Ectodermal cell (in vitro differentiated cells): Measurements from ENCODE around the gene FOS.
A peak's percentile ranks its signal among the peaks of the same experiment; 100 is the strongest.

ENCODE experiments used
- H3K27ac ChIP-seq: 2 replicates; pipeline ENCODE4 v1.7.0; 2013; ENCODE audit warnings: mild to moderate bottlenecking, low read depth, low read length; ENCODE audit not compliant: insufficient read depth, poor library complexity, severe bottlenecking
- H3K27me3 ChIP-seq: 2 replicates; pipeline ENCODE4 v1.7.0; 2013; ENCODE audit warnings: mild to moderate bottlenecking, low read length; ENCODE audit not compliant: insufficient read depth, control insufficient read depth, poor library complexity, severe bottlenecking
- H3K36me3 ChIP-seq: one replicate; pipeline ENCODE4 v1.7.0; 2013; ENCODE audit warnings: low read length; ENCODE audit not compliant: control insufficient read depth, insufficient read depth
- H3K4me1 ChIP-seq: one replicate; pipeline ENCODE4 v1.7.0; 2013; ENCODE audit warnings: low read length; ENCODE audit not compliant: control insufficient read depth, insufficient read depth
- H3K4me3 ChIP-seq: 2 replicates; pipeline ENCODE4 v1.7.0; 2013; ENCODE audit warnings: low read depth, low read length, control low read depth; ENCODE audit not compliant: insufficient read depth
- H3K9me3 ChIP-seq: 2 replicates; pipeline ENCODE4 v1.7.0; 2013; ENCODE audit warnings: mild to moderate bottlenecking, low read length, moderate library complexity; ENCODE audit not compliant: control insufficient read depth
- WGBS, 2 experiments: methylation state at CpG; one replicate each; pipeline ENCODE4 v1.1.7; 2013; ENCODE audit warnings: missing lambda C conversion rate in 2 of 2; 5-methylcytosine and 5-hydroxymethylcytosine counted together

The FOS gene

GRCh38 chr14:75293920-75294648, 15.5 kb downstream of the FOS start:
- Histone ChIP-seq H3K9me3 (no peaks in the 10 kb centered on the region), H3K4me1 (peaks cover 7% of the 10 kb centered on the region), H3K27ac (peak overlapping the region; percentile 100), H3K36me3 (no peaks in the 10 kb centered on the region), H3K27me3 (no peaks in the 10 kb centered on the region), H3K4me3 (peak overlapping the region; percentile 61)
- WGBS, 2 experiments, result 0 to 1% methylated on average over 59 of the region's 59 CpGs

GRCh38 chr14:75294649-75295033, 16.0 kb downstream of the FOS start:
- no peaks in the 10 kb centered on the region for H3K9me3 ChIP-seq
- 1% methylated on average over 8 of the region's 9 CpGs for WGBS, 2 experiments
- H3K27ac ChIP-seq, result peak overlapping the region; percentile 83
- H3K27me3 ChIP-seq, result no peaks in the 10 kb centered on the region
- H3K36me3 ChIP-seq, result no peaks in the 10 kb centered on the region
- peaks cover 7% of the 10 kb centered on the region for H3K4me1 ChIP-seq
- H3K4me3 ChIP-seq, result peak overlapping the region; percentile 61

- WGBS, 2 experiments, result 1 to 2% methylated on average over 17 to 18 of the region's 18 CpGs
- H3K9me3 ChIP-seq, result no peaks in the 10 kb centered on the region
- peak overlapping the region; percentile 83 for H3K27ac ChIP-seq
- peak overlapping the region; percentile 61 for H3K4me3 ChIP-seq
- H3K36me3 ChIP-seq, result no peaks in the 10 kb centered on the region
- H3K4me1 ChIP-seq, result peaks cover 7% of the 10 kb centered on the region
- no peaks in the 10 kb centered on the region for H3K27me3 ChIP-seq
Measured at GRCh38 chr14:75295061-75295461, 16.4 kb downstream of the FOS start.

GRCh38 chr14:75295491-75296345, 17.1 kb downstream of the FOS start:
- H3K27ac ChIP-seq, result peak overlapping the region; percentile 11
- H3K27me3 ChIP-seq, result no peaks in the 10 kb centered on the region

GRCh38 chr14:75297411-75298040, 18.9 kb downstream of the FOS start:
- Histone ChIP-seq H3K4me1 (peaks cover 7% of the 10 kb centered on the region), H3K36me3 (no peaks in the 10 kb centered on the region), H3K9me3 (no peaks in the 10 kb centered on the region), H3K27me3 (no peaks in the 10 kb centered on the region), H3K27ac (no peak overlapping the region), H3K4me3 (no peak overlapping the region)
- 90 to 93% methylated on average over 10 of the region's 10 CpGs for WGBS, 2 experiments

More at GRCh38 chr14:75295491-75296345, 17.1 kb downstream of the FOS start:
- no peaks in the 10 kb centered on the region for H3K36me3 ChIP-seq
- no peaks in the 10 kb centered on the region for H3K9me3 ChIP-seq
- WGBS, 2 experiments, result 13 to 16% methylated on average over 19 of the region's 19 CpGs
- H3K4me1 ChIP-seq, result peaks cover 7% of the 10 kb centered on the region
- peak overlapping the region; percentile 61 for H3K4me3 ChIP-seq

GRCh38 chr14:75298187-75298965, 19.7 kb downstream of the FOS start:
- Histone ChIP-seq H3K9me3 (no peaks in the 10 kb centered on the region), H3K4me1 (peaks cover 7% of the 10 kb centered on the region), H3K4me3 (no peak overlapping the region), H3K27me3 (no peaks in the 10 kb centered on the region), H3K27ac (no peak overlapping the region), H3K36me3 (no peaks in the 10 kb centered on the region)
- 93 to 95% methylated on average over 9 of the region's 9 CpGs for WGBS, 2 experiments

GRCh38 chr14:75299059-75299458, 20.4 kb downstream of the FOS start:
- peaks cover 7% of the 10 kb centered on the region for H3K4me1 ChIP-seq

GRCh38 chr14:75299576-75299975, 20.9 kb downstream of the FOS start:
- H3K4me3 ChIP-seq, result no peak overlapping the region
- no peaks in the 10 kb centered on the region for H3K27me3 ChIP-seq
- H3K4me1 ChIP-seq, result peaks cover 7% of the 10 kb centered on the region
- no peaks in the 10 kb centered on the region for H3K36me3 ChIP-seq
- H3K9me3 ChIP-seq, result no peaks in the 10 kb centered on the region
- WGBS, 2 experiments, result no CpG with 5 or more reads among the region's 1 CpG
- no peak overlapping the region for H3K27ac ChIP-seq

More at GRCh38 chr14:75299059-75299458, 20.4 kb downstream of the FOS start:
- Histone ChIP-seq H3K9me3 (no peaks in the 10 kb centered on the region), H3K36me3 (no peaks in the 10 kb centered on the region), H3K27ac (no peak overlapping the region), H3K4me3 (no peak overlapping the region), H3K27me3 (no peaks in the 10 kb centered on the region)
- 84% methylated on average over 8 of the region's 8 CpGs for WGBS, 2 experiments

GRCh38 chr14:75301666-75302325, 23.2 kb downstream of the FOS start:
- Histone ChIP-seq H3K27me3 (no peaks in the 10 kb centered on the region), H3K9me3 (no peaks in the 10 kb centered on the region), H3K4me3 (no peak overlapping the region), H3K36me3 (no peaks in the 10 kb centered on the region), H3K4me1 (no peaks in the 10 kb centered on the region), H3K27ac (no peak overlapping the region)
- 87 to 91% methylated on average over 9 of the region's 9 CpGs for WGBS, 2 experiments
